Measurements from ENCODE around the gene PLPPR1.
"Not testable (repeated sequence)": the region's sequence is repeated elsewhere in the genome, so short reads cannot be mapped to it uniquely, and the experiment has no call there.

PLPPR1 gene

DNA sequence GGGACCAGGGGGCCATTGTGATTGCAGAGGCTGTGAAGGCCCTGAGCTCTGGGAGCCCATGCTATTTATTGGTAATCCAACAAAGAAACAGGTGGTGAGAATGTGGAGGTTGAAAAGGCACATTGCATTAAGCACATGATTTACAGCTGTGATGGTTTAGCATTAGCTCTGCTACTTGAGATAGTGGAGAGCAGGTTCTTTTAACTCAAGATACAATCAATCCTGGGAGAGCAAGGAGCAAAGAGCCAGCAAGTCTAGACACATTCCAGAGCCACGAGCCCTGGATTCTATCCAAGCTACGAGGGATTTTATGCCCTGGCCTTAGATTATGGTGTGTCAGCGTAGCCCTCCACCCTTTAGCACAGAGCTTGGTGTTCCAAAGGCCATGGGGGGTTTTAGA, 98.8 kb downstream of the PLPPR1 start:
- DNase-seq, result not testable (repeated sequence)

DNA sequence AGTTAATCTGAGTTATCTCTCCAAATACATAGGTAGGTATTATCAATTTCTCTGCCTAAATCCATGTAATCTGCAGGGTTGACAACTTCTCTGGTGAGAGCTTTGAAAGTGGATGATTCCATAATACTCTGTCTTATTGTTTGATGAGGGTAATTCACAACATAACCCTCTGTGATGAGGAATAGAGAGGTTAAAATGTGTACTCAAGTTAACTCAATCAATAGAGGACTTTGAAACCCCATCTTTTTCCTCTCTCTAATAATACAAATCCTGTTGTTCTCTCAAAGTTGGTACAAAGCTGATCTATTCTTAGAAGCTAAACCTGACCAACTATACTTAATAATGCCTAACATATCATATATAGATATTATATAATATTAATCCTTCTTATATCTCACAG, 100.1 kb downstream of the PLPPR1 start:
- no peak for DNase-seq

DNA sequence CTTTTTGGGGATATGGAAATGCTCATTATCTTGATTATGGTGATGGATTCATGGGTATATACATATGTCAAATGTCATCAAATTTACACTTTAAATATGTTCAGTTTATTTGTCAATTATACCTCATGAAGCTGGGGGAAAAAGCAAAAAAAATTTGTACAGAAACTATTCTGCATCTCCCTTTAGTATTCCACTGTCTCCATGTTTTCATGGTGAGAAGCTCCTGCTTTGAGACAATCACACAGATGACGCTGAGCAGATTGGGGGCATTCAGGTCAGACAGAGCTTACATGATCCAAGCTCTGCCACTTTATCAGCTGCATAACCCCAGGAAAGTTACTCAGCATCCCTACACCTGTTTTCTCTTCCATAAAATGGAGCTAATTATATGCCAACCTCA, 101.5 kb downstream of the PLPPR1 start:
- no peak for DNase-seq

DNA sequence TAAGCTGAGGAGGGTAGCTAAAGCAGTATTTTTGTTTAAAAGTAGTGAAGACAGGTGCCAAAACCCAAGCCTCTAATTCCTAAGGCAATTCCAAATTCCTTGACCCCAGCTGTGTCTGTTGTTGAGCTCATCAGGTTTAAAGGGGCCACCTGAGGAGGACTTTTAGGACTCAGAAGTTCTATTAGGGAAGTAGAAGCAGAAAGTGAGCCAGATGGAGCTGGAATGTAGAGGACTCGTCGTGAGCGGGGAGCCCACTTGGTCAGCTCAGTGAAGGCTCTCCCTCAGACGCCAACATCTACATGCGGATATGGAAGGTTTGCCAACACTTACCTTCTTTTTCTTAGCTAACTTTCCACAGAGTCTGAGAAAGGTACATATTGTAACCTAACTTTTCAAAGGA, 102.8 kb downstream of the PLPPR1 start:
- no peak for DNase-seq

DNA sequence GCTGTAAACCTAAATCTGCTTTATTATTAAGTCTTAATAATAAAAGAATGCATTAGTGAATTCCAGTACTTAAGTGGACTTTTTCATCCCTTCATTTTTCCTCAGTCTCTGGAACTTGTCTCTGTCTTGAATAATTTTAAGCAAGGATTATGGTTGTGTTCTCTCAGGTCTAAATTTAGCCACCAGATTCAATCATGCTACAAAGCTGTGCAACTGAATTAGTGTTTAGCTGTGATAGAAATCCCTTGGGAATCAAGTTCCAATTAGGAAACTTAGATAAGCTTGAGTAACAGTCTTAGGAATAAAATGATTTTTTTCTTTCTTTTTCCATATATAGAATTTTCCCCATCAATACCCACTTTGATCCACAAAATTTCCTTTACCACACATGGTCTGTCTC, 104.3 kb downstream of the PLPPR1 start:
- no peak for DNase-seq

DNA sequence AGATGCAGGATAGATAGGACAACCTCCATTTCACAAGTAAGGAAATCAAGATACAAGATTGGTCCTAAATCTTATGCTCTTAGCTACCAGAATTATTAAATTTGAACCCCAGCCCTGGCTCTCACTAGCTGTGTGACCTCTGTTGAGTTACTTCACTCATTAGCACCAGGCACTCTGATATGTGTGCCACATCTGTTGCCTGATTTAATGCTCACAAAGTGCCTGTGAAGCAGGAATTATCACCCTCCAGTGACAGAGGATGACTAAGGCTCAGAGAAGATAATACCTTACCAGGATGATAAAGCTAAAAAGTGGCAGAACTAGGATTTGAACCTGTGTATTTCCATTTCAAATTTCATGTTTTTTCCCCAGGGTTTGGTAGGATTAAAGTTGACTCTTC, 110.0 kb downstream of the PLPPR1 start:
- no peak for DNase-seq

DNA sequence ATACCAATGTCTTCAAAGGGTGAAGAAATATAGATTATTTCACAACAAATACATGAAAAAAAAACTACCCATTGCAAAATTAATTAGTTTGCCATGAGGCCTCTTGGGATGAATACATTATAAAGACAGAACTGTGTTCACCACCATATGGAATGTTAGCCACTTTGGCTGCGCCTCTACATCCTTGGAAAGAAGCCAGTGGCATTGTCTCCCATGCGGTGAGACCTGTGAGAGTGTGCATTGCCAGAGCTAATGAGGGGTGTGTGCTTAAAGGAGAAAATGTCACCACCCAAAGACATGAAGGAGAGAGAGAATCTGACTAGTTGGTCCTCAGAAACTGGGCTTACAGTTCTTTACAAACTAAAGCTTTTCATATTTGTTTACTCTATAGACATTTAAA, 110.6 kb downstream of the PLPPR1 start:
- DNase-seq, result no peak

DNA sequence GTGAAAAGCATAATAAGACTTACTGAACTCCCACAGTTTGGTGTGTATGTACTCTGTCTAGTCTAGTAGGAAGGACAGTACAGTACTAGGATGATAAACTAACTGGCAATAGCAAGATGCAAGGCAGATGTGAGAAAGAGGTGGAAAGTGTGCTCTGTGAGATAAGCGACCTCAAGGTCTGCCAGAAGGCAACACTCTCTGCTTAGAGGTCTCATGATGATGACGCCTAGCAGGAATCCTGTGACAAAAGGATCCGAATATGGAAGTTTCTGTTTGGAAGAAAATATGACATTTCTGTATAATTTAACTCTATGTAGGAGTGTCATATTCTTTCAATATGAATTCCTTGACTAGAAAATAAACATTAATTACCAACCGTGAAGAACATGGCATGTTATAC, 112.2 kb downstream of the PLPPR1 start:
- no peak for DNase-seq

DNA sequence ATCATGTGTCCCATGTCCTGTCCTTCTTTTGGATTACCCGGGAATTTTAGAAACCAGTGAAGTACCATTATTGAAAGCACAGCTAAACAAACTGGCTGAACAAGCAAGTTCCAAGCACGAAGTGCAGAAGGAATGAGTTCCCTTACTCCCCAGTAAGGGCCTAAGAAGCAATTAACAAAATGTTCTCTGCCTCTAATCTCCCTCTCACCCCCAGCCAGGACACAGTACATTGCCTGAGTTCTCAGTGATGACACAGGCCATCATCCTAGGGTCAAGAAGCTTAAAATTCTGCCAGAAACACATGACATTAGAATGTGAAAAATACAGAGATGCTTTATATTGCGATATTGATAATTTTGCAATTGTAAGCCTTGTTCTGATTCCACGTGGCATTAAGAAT, 118.0 kb downstream of the PLPPR1 start:
- no peak for DNase-seq

DNA sequence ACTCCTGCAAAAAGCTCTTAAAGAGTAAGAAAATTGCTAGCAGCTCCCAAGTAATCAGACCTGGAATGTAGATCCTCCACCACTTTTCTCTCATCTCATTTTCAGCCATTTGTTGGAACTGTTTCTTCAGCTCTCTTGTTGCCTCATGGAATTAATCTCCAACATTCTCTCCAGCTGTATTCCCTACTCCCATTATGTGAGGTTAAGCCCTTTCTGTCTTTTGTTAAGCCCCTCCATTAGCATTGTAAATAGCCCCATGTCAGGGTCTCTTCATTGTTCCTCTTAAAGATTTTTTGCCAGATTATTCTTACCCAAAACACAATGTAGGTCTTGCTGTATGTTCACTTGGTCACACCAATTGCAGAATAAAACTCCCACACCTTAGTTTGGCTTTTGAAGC, 119.8 kb downstream of the PLPPR1 start:
- no peak for DNase-seq

DNA sequence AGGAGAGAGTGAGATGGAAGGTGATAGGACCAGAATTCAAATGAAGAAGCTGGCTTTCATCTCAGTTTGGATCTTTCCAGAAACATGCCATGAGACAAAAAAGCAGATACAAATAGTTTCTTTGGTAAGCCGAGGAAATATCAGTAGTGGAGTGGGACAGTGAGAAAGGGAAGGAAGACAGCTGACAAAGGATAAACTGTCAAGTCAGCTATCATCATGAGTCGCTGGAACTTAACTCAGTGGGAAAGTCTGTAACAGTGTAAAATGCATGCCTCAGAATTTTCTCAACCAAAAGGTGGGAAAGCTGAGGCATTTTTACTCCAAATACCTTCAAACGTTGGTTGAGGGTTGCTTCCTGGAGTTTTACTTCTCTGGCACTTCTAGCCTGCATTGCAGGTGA, 129.8 kb downstream of the PLPPR1 start:
- no peak for DNase-seq

DNA sequence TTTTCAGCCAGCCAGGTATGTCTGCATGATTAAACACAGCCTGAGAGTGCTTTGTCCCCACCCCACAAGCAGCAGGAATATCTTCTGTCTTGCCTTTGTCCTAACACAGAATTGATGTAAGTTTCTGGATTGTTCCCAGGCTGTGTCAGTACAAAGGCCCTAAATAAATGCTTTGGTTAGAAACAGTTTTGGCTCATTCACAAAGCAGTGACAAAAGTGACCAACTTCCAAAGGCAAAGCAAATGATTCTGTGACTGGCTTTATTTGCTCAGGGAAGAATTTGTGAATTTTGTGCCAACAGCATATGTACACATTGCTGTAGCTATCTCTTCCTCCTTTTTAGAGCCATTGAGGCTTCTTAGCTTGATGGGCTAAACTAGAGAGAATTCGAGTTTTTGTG, 133.7 kb downstream of the PLPPR1 start:
- no peak for DNase-seq

DNA sequence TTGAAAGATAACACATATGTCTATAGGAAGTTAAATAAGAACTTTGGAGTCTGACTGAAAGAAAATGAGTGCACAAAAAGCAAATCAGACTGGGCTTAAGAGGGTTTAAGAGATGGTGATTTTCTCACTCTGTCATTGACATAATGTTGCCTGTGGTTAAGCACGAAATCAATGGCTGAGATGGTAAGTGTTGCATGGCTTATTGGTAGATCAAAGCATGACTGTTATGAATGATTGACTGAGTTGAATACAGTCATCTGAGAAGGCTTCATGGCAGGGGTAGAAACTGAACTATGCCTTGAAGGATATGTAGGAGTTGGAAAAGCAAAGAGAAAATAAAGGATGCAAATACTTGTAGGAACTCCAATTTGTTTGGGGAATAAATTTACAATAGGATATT, 136.6 kb downstream of the PLPPR1 start:
- DNase-seq, result no peak

DNA sequence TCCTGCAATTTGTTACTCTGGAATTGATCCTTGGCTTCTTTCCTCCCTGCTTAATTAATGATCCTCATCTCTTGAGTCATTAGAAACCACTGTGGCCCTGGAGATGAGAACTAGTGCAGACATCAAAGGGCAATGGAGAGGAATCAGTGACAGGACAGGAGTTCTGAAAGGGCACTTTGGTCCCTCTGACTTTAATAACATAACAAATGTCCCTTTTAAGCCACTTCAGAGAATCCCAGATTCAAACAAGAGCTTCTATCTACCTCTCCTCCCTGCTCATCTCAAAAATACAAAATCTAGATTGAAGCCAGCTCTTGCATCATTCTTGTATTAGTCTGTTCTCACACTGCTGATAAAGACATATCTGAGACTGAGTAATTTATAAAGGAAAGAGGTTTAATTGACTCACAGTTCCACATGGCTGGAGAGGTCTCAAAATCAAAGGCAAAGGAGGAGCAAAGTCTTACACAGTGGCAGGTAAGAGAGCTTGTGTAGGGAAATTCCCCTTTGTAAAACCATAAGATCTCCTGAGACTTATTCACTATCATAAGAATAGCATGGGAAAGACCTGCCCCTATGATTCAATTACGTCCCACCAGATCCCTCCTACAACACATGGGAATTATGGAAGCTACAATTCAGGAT, 139.1 kb downstream of the PLPPR1 start:
- DNase-seq, result no peak

DNA sequence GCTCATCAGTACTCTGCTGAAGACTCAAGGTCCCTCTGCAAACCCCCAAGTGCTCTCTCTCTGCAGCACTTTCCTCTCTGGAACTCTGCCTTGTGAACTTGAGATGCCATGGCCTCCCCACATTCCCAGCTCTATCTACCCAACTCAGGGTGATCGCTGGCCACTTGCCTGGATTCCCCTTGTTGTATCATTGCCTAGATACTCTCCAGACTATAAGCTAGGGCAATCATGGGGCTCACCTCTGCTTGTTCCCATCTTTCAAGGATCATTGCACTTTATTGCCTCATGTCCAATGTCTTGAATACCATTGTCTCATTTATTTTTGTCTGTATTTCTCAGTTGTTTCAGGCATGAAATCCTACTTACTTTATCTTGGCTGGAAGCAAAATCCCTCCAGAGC, 144.1 kb downstream of the PLPPR1 start:
- no peak for DNase-seq

DNA sequence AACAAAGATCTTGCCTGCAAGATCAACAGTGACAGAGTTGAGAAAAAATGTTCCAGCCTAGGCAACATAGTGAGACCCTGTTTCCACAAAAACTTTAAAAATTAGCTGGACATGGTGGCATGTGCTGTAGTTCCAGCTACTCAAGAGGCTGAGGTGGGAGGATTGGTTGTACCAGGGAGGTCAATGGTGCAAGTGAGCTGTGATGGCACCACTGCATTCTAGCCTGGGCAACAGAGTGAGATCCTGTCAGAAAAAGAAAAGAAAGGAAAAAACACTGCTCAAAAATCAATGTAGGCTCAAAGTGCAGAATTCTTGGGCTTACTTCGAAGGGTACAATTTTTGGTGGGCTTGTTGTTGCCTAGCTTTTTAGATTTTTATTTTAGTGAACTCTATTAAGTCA, 145.4 kb downstream of the PLPPR1 start:
- DNase-seq, result no peak

DNA sequence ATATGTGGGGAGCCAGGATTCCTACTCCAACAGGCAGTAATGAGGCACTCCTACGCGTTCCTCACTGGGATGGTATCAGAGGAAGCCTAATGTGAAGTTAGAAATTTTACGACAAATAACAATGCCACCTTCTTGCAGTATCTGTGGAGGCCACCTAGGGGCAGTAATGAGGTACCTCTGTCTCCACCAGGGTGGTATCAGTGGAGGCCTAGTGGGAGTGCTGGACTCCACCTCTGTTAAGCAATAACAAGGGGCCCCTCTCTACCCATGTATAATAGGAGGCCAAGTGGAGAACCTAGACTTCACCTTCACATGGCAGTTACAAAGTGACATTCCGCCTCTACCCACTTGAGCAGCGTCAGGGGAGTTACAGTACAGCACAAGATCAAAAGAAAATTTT, 147.9 kb downstream of the PLPPR1 start:
- no peak for DNase-seq

DNA sequence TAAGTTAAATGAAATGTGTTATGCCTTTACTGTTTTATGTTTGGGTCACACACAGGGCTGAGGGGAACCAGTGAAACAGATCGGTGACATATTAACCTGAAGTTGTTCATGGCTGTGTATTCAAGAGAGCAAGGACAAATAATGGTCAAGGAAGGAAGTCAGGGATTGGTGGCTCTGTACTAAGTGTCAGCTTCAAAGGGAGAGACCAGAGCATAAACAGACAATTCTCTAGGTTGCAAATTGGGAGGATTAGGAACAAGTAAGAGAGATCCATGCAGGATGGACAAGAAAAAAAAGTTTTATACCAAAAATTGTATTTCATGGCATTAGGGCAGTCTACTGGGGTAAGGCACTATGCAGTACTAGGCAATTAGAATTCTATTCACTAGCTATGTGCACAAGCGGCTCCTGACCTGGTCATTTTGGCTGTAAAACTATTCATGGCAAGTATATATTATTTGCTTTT, 156.3 kb downstream of the PLPPR1 start:
- DNase-seq, result no peak

DNA sequence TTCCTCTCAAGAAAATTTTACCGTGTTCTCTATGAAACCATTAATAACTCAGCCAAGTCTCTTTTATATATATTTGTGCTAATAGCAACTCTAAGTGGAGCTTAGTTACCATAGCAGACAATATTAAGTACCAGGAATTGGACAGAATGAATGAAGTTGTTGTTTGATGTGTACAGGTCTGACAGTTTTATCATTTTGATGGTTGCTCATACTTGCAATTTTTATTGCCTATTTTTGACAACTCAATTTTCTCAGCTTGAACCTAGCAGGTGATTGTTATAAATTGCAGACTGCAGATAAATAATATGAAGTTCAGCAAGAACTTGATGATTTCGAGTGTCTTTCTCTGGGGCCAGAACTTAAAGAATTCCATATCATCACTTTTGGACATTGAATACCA, 163.2 kb downstream of the PLPPR1 start:
- no peak for DNase-seq

DNA sequence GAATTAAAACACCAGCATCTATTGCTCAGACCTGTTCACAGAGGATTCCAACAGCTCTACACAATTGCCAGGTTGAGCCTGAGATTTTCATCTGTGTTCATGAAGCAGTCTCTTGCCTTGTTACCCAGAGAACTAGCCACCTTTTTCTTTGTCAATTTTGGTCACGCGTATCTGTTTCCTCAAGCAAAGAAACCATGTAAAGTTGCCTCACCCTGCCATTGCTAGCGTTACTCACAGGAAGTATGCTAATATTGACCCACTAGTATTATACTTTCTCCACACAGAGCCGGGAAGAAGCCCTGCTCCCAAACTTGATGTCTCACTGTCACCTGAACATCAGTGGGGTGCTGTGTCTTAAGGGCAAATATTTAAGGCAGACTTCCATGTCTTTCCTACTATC, 168.5 kb downstream of the PLPPR1 start:
- no peak for DNase-seq

DNA sequence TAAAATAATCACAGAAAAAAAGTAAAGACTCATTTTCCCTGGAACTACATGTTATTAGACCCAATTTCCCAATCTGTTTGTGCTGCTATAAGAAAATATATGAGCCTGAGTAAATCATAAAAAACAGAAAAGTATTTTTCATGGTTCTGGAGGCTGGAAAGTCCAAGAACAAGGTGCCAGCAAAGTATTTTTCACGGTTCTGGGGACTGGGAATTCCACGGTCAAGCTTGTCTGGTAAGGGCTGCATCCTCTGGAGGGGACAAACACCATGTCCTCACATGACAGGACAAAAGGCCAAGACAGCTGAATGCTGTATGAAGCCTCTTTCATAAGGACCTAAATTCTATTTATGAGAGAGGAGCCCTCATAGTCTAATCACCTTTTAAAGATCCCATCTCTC, 172.3 kb downstream of the PLPPR1 start:
- no peak for DNase-seq

DNA sequence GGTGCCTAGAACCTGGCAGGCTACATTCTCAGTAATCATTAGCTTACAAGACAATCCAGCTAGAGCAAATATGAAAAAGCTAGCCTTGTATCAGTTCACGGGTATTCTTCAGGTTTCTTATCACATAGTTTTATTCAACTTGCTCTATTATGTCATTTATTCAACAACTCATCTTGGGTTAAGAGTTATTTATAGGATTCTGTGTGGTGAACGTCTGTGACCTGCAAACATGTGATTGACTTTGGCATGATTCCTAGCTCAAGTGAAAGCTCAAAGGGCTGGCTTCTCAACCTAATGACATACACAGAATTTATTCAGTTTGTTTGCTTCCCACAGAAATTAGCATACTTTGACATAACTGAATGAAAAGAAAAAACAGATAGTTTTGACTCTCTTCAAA, 173.1 kb downstream of the PLPPR1 start:
- DNase-seq, result no peak

DNA sequence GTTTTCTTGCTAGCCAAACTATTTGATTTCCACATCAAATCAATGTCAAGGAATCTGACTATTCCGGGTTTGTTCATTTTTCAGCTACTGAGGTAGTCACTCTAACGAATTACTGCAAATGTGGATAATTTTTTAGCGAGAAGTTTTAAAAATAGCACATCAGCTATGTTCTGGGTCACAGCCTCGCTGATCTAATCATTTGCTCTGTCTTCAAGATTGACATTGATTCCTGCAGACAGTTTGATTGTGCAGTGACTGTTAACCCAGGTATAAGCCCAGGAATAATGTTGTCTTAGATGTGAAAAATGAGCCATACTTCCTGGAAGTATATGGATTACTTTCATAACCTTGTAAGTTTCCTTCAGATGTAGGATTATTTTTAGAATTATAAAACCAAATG, 181.1 kb downstream of the PLPPR1 start:
- no peak for DNase-seq

DNA sequence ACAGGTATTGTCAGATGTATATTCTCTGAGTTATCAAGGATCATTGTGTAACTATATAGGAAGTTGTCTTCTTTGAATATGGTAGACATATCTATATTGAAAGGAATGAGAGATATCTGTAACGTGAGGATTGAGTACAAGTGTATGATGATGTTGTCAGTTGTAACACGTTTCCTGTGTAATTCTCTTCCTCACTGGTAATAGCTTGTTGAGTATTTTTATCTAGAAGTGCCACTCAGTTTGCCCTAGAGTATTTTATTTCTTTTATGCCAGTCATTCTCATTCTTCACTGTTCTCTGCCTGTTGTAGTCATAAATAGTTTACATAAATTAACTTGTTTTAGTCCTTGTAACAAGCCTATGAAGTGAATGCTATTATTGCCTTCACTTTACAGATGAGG, 184.1 kb downstream of the PLPPR1 start:
- no peak for DNase-seq

DNA sequence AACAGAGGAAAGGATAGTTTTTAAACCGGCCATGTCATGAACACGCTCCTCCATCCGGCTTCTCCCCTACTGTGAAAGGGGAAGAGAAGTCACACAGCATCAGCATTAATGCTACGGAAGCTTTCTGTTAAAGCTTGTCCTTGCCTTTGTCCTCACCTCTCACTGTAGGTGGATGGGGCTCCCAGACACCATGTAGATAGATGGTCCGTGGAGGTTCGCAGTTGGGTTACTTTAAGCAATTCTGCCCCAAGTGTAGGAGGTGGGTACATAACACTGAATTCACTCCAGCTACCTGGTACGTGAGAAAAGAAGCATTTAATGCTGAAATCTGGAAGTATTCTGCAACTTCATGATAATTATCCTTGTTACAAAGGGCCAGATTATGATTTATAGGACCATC, 190.5 kb downstream of the PLPPR1 start:
- no peak for DNase-seq

DNA sequence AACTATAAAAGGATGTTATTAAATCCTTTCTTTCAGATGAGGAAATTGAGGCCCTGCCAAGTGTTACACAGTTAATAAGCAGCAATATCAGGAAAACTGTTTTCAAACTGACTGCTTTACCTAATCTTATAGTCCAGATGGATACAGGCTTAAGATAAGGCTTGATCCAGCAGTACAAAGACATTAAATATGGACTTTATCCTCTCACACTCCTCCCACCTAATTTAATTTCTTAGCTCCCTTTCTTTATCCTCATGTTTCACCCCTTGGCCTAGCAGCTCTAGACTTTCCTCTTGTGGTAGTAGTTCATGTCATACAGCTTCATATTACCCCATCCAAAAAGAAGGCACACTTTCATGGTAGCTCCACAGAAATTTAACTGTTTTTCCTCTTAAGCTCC, 191.8 kb downstream of the PLPPR1 start:
- no peak for DNase-seq
